Natural killer cell (primary cell): ENCODE data around the gene DPP7. TPM values are rescaled to one million over a fixed set of nuclear protein-coding genes. Genes with fewer than 3 reads are reported as not detected.

Source experiments
- ATAC-seq, 3 donors: fragments of 150-1000 bp in 2 of 3; fragments of 200-7000 bp in 1 of 3; cut with Tn5 transposase; 1 replicate in 1 of 3; 2 replicates in 2 of 3; pipeline ENCODE4 v1.10.0; 2021; ENCODE audit warnings: mild to moderate bottlenecking in 2 of 3, moderate library complexity in 2 of 3
- DNase-seq, 2 donors: peaks; one replicate each; pipeline versions ENCODE4 v3.0.0 to v3.0.0-alpha.2; 2013 to 2021; ENCODE audit warnings: mixed read lengths in 1 of 2
- H3K27ac ChIP-seq: one replicate; pipeline ENCODE4 v1.5.1; 2013; ENCODE audit warnings: mild to moderate bottlenecking, low read length
- H3K27me3 ChIP-seq: one replicate; pipeline ENCODE4 v1.6.1; 2013; ENCODE audit warnings: low read length; ENCODE audit not compliant: control insufficient read depth, insufficient read depth
- H3K36me3 ChIP-seq: one replicate; pipeline ENCODE4 v1.6.1; 2013; ENCODE audit warnings: low read length; ENCODE audit not compliant: control insufficient read depth, insufficient read depth
- H3K4me1 ChIP-seq: one replicate; pipeline ENCODE4 v1.6.1; 2013; ENCODE audit warnings: low read length; ENCODE audit not compliant: control insufficient read depth, insufficient read depth
- H3K4me3 ChIP-seq: one replicate; pipeline ENCODE4 v1.5.1; 2013; ENCODE audit warnings: low read length
- H3K9me3 ChIP-seq: one replicate; pipeline ENCODE4 v1.6.1; 2013; ENCODE audit warnings: low read length; ENCODE audit not compliant: control insufficient read depth, insufficient read depth
- H3K27ac Mint-ChIP-seq, 2 donors: one replicate each; pipeline ENCODE4 v1.8.0; 2022; ENCODE audit warnings: mild to moderate bottlenecking in 2 of 2, mixed read lengths in 2 of 2, moderate library complexity in 1 of 2
- H3K27me3 Mint-ChIP-seq, 2 donors: one replicate each; pipeline ENCODE4 v1.8.0; 2022; ENCODE audit warnings: low read depth in 2 of 2, mixed read lengths in 2 of 2
- H3K36me3 Mint-ChIP-seq: one replicate; pipeline ENCODE4 v1.8.0; 2022; ENCODE audit warnings: mixed read lengths
- H3K4me1 Mint-ChIP-seq, 2 donors: one replicate each; pipeline ENCODE4 v1.8.0; 2022; ENCODE audit warnings: mixed read lengths in 2 of 2
- H3K4me3 Mint-ChIP-seq: one replicate; pipeline ENCODE4 v1.8.0; 2022; ENCODE audit warnings: mild to moderate bottlenecking, moderate library complexity, mixed read lengths
- H3K9me3 Mint-ChIP-seq, 2 donors: one replicate each; pipeline ENCODE4 v1.8.0; 2022; ENCODE audit warnings: mixed read lengths in 2 of 2
- WGBS: methylation state at CpG from one replicate; pipeline ENCODE4 v1.1.7; 2013; ENCODE audit warnings: missing lambda C conversion rate; ENCODE audit not compliant: insufficient coverage; 5-methylcytosine and 5-hydroxymethylcytosine counted together
- intact Hi-C: fragments of 100-400 bp; cut with micrococcal nuclease; formaldehyde crosslinking; loops from one replicate; pipeline ENCODE4 v1.14.2; 2022
- total RNA-seq, 4 donors: library from RNA; stranded (reverse); fragments of 120-200 nt in 1 of 4; gene quantifications; one replicate each; pipeline versions ENCODE4 v1.2.3 to v1.2.4, GENCODE V29; 2013 to 2022
- TF ChIP-seq, protein P1 (sequence below): fragments of 200-600 bp; IDR thresholded peaks from one replicate; pipeline ENCODE4 v1.8.0; 2022; ENCODE audit warnings: antibody characterized with exemption

The DPP7 gene
- total RNA-seq, 3 donors from 2014 or later (not counting 1 experiment from before 2014, with no cell fraction given) = 233 to 264 (median 251) TPM

DNA sequence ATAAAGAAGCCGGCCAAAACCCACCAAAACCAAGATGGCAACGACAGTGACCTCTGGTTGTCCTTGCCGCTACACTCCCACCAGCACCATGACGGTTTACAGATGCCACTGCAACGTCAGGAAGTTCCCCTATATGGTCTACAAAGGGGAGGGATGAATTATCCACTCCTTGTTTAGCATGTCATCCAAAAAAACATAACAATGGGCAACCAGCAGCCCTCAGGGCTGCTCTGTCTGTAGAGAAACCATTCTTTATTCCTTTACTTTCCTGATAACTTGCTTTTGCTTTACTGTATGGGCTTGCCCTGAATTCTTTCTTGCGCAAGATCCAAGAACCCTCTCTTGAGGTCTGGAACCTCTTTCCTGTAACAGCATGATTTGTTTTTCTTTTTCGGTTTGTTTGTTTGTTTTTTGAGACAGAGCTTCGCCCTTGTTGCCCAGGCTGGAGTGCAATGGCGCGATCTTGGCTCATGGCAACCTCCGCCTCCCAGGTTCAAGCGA, 39.2 kb downstream of the DPP7 start:
- Histone ChIP-seq H3K27me3 (no peaks in the 10 kb centered on the region), H3K36me3 (peaks cover 2% of the 10 kb centered on the region), H3K4me1 (peaks cover 30% of the 10 kb centered on the region), H3K4me3 (no peak overlapping the region), H3K9me3 (no peaks in the 10 kb centered on the region), H3K27ac (no peak overlapping the region)
- H3K36me3 Mint-ChIP-seq = no peaks in the 10 kb centered on the region
- 93% methylated on average over 11 of the region's 12 CpGs for WGBS
- intact Hi-C loops = no loop called here
- no peak overlapping the region for H3K4me3 Mint-ChIP-seq
- no peak for DNase-seq
- ATAC-seq = no peak
- H3K4me1 Mint-ChIP-seq = peaks cover 0 to 20% of the 10 kb centered on the region in 2 donors
- H3K9me3 Mint-ChIP-seq = no peaks in the 10 kb centered on the region
- TF ChIP-seq, protein P1, sequence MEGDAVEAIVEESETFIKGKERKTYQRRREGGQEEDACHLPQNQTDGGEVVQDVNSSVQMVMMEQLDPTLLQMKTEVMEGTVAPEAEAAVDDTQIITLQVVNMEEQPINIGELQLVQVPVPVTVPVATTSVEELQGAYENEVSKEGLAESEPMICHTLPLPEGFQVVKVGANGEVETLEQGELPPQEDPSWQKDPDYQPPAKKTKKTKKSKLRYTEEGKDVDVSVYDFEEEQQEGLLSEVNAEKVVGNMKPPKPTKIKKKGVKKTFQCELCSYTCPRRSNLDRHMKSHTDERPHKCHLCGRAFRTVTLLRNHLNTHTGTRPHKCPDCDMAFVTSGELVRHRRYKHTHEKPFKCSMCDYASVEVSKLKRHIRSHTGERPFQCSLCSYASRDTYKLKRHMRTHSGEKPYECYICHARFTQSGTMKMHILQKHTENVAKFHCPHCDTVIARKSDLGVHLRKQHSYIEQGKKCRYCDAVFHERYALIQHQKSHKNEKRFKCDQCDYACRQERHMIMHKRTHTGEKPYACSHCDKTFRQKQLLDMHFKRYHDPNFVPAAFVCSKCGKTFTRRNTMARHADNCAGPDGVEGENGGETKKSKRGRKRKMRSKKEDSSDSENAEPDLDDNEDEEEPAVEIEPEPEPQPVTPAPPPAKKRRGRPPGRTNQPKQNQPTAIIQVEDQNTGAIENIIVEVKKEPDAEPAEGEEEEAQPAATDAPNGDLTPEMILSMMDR = no peak
- H3K27ac Mint-ChIP-seq = no peak overlapping the region
- H3K27me3 Mint-ChIP-seq = no peaks in the 10 kb centered on the region

DNA sequence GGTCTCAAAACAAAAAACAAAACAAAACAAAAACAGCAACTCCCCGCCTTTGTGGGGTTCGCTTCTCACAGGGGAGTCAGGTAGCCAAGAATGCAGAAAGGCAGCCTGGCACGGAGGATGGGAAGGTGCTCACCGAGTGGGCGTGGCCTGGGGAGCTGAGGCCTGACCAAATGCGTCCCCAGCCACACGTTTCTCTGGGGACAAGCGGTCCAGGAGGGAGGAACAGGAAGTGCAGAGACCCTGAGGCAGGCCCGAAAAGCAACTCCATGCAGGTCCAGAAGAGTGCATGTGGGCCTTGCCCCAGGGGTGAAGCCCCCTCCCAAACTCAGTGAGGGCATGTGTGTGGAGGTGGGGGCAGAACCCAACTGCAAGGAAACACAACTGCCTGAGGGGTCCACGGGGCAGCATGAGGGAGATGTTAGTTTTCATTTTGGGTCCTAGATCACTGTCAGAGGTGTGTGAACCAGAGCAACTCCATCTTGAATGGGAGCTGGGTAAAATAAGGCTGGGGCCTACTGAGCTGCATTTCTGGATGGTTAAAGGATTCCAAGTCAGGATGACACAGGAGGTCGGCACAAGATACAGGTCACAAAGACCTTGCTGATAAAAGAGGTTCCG, 39.8 kb downstream of the DPP7 start:
- Mint-ChIP-seq H3K4me3 (no peak overlapping the region), H3K4me1 (peaks cover 0 to 21% of the 10 kb centered on the region in 2 donors), H3K36me3 (no peaks in the 10 kb centered on the region), H3K9me3 (no peaks in the 10 kb centered on the region), H3K27ac (no peak overlapping the region), H3K27me3 (no peaks in the 10 kb centered on the region)
- H3K4me3 ChIP-seq = no peak overlapping the region
- 88% methylated on average over 12 of the region's 12 CpGs for WGBS
- TF ChIP-seq, protein P1 = no peak
- ATAC-seq (no peak), DNase-seq (no peak)
- peaks cover 30% of the 10 kb centered on the region for H3K4me1 ChIP-seq
- no peaks in the 10 kb centered on the region for H3K27me3 ChIP-seq
- intact Hi-C loops = no loop called here
- H3K9me3 ChIP-seq = no peaks in the 10 kb centered on the region
- no peak overlapping the region for H3K27ac ChIP-seq
- peaks cover 2% of the 10 kb centered on the region for H3K36me3 ChIP-seq

DNA sequence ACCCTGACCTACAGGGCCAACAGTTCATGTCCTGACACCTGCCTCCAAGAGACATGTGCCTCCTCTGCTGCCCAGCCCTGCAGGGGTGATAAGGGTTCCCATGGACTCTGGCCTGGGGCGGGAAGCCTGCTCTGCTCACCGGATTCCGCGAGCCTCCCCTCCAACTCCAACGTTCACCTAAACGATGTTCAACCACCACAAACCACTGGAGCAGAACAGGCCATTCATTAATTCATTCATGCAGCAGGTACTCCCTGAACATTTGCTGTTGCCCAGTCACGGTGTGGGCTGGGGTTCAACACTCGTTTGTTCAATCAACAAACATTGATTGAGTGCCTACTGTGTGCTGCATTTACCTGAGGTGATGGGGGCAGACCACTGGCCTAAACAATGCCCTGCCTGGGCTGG, 40.5 kb downstream of the DPP7 start:
- 88% methylated on average over 8 of the region's 8 CpGs for WGBS
- intact Hi-C loops = no loop called here
- Histone ChIP-seq H3K4me1 (peaks cover 36% of the 10 kb centered on the region), H3K4me3 (no peak overlapping the region), H3K27ac (no peak overlapping the region), H3K27me3 (no peaks in the 10 kb centered on the region), H3K36me3 (peaks cover 2% of the 10 kb centered on the region), H3K9me3 (no peaks in the 10 kb centered on the region)
- Mint-ChIP-seq H3K4me1 (peaks cover 0 to 21% of the 10 kb centered on the region in 2 donors), H3K4me3 (no peak overlapping the region), H3K9me3 (no peaks in the 10 kb centered on the region), H3K27ac (no peak overlapping the region), H3K27me3 (no peaks in the 10 kb centered on the region), H3K36me3 (no peaks in the 10 kb centered on the region)
- ATAC-seq = no peak
- no peak for DNase-seq
- TF ChIP-seq, protein P1 = no peak

DNA sequence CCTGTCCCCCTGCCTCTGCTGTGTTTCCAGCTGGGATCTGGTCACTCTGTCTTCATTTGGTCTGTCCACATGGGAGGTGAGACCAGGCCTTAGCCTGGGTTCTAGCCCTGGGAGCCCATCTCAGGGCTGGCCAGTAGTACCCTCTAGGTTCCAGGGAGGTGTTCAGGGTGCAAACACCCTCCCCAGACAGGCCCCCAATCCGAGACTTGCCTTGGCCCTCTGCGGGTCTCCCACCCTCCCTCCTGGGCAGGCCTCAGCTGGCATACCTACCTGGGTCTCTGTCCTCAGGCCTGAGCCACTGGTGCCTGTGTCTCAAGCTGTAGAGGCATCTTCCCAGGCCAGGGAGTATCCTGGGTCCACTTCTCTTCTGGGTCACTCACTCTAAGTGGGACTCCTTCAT, 43.3 kb downstream of the DPP7 start:
- H3K4me1 ChIP-seq = peaks cover 25% of the 10 kb centered on the region
- no peaks in the 10 kb centered on the region for H3K9me3 Mint-ChIP-seq
- no peaks in the 10 kb centered on the region for H3K9me3 ChIP-seq
- no peaks in the 10 kb centered on the region for H3K36me3 Mint-ChIP-seq
- H3K27ac Mint-ChIP-seq = peak overlapping the region; percentile 64 to 81
- H3K36me3 ChIP-seq = no peaks in the 10 kb centered on the region
- ATAC-seq = no peak
- H3K27me3 ChIP-seq = no peaks in the 10 kb centered on the region
- H3K27ac ChIP-seq = no peak overlapping the region
- peak overlapping the region; percentile 82 for H3K4me3 Mint-ChIP-seq
- 95% methylated on average over 2 of the region's 2 CpGs for WGBS
- DNase-seq = no peak
- peaks cover 4 to 26% of the 10 kb centered on the region in 2 donors for H3K4me1 Mint-ChIP-seq
- H3K27me3 Mint-ChIP-seq = no peaks in the 10 kb centered on the region
- intact Hi-C loops = no loop called here
- no peak overlapping the region for H3K4me3 ChIP-seq
- TF ChIP-seq, protein P1 = no peak
